ENCODE measurements around the gene ADGB.

DNA sequence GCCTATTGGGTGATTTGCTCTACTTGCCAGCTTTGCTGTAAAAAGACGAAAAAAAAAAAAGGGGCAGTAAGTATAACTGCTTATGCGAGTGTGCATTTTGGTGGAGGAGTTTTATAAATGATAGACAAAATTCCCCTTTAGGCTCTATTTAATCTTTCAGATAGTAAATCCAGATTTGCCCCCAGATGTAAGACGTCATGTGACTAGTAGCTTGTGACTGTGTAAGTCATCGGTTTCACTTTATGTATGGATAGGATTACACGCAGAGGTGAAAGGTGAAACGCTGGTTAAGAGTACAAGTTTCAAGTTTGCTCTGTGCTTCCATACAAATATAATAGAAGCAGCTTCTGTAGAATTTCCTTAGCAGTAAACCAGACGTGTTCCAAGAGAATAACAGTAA lies 47.2 kb upstream of the ADGB start:
- TF ChIP-seq, protein P1, sequence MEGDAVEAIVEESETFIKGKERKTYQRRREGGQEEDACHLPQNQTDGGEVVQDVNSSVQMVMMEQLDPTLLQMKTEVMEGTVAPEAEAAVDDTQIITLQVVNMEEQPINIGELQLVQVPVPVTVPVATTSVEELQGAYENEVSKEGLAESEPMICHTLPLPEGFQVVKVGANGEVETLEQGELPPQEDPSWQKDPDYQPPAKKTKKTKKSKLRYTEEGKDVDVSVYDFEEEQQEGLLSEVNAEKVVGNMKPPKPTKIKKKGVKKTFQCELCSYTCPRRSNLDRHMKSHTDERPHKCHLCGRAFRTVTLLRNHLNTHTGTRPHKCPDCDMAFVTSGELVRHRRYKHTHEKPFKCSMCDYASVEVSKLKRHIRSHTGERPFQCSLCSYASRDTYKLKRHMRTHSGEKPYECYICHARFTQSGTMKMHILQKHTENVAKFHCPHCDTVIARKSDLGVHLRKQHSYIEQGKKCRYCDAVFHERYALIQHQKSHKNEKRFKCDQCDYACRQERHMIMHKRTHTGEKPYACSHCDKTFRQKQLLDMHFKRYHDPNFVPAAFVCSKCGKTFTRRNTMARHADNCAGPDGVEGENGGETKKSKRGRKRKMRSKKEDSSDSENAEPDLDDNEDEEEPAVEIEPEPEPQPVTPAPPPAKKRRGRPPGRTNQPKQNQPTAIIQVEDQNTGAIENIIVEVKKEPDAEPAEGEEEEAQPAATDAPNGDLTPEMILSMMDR (IDR thresholded peaks at IDR 0.05): no peak
- no peak for TF ChIP-seq POLR2A (IDR thresholded peaks at IDR 0.05)
